Suprapubic skin (tissue), 3 donors: ENCODE results near the gene PLXNC1.

ENCODE experiments used
- CTCF ChIP-seq, 2 donors: fragments of 200-600 bp in 1 of 2; fragments of 450-650 bp in 1 of 2; sonication (generic) in 1 of 2; IDR thresholded peaks; one replicate each; pipeline ENCODE4 v1.5.1; 2016 to 2019; ENCODE audit warnings: antibody characterized with exemption in 2 of 2, mild to moderate bottlenecking in 1 of 2, moderate library complexity in 1 of 2
- POLR2A ChIP-seq, 2 donors: fragments of 450-650 bp; IDR thresholded peaks; one replicate each; pipeline ENCODE4 v1.6.1; 2017; ENCODE audit warnings: antibody characterized with exemption in 2 of 2, mild to moderate bottlenecking in 2 of 2, moderate library complexity in 2 of 2

GRCh38 chr12:94141892-94142291 is 6.5 kb upstream of the PLXNC1 start:
- TF ChIP-seq CTCF (IDR thresholded peaks at IDR 0.05): no peak
- TF ChIP-seq POLR2A (IDR thresholded peaks at IDR 0.05): no peak
